Islet of Langerhans (tissue), 1 donor: Measurements from ENCODE around the gene RANBP1.

Experiments
- FAIRE-seq: peaks from one replicate; lab custom pipeline; 2011; peaks lifted over from hg19 to GRCh38; lab: Jason Lieb, UNC

RANBP1 gene

GRCh38 chr22:20138417-20138738 is 22.5 kb downstream of the RANBP1 start:
- FAIRE-seq = no peak

- FAIRE-seq = no peak
These were observed 23.0 kb downstream of the RANBP1 start for GRCh38 chr22:20138868-20139267.

GRCh38 chr22:20139391-20140106 is 23.6 kb downstream of the RANBP1 start:
- no peak for FAIRE-seq

GRCh38 chr22:20140107-20140445 is 24.2 kb downstream of the RANBP1 start:
- no peak for FAIRE-seq

GRCh38 chr22:20140521-20140964 is 24.6 kb downstream of the RANBP1 start:
- no peak for FAIRE-seq

GRCh38 chr22:20141186-20142077 is 25.5 kb downstream of the RANBP1 start:
- FAIRE-seq = no peak

GRCh38 chr22:20142711-20143621 is 27.1 kb downstream of the RANBP1 start:
- FAIRE-seq = no peak

- no peak for FAIRE-seq
These were observed 28.2 kb downstream of the RANBP1 start for GRCh38 chr22:20143883-20144665.

GRCh38 chr22:20145206-20145831 is 29.4 kb downstream of the RANBP1 start:
- no peak for FAIRE-seq

- FAIRE-seq = no peak
These were observed 29.9 kb downstream of the RANBP1 start for GRCh38 chr22:20145832-20146223.

- FAIRE-seq = no peak
These were observed 30.9 kb downstream of the RANBP1 start for GRCh38 chr22:20146777-20147176.

GRCh38 chr22:20147237-20147988 is 31.5 kb downstream of the RANBP1 start:
- no peak for FAIRE-seq

- no peak for FAIRE-seq
These were observed 32.5 kb downstream of the RANBP1 start for GRCh38 chr22:20148414-20148813.

GRCh38 chr22:20149257-20150250 is 33.6 kb downstream of the RANBP1 start:
- FAIRE-seq = no peak

- no peak for FAIRE-seq
These were observed 34.7 kb downstream of the RANBP1 start, which contains the start of gene CCDC188 for GRCh38 chr22:20150381-20151275. Gene CCDC188, minus strand, starts transcription at chr22:20151055. Its CDS starts 69 bp downstream, at chr22:20150986.

GRCh38 chr22:20151276-20151588 is 35.3 kb downstream of the RANBP1 start:
- FAIRE-seq = no peak

GRCh38 chr22:20152464-20152890 is 36.6 kb downstream of the RANBP1 start:
- no peak for FAIRE-seq

GRCh38 chr22:20153945-20154344 is 38.0 kb downstream of the RANBP1 start:
- FAIRE-seq = no peak
